ENCODE results near the gene LYZL1. TPM values are rescaled to one million over a fixed set of nuclear protein-coding genes. Genes with fewer than 3 reads are reported as not detected.
"Not testable (repeated sequence)": the region's sequence is repeated elsewhere in the genome, so short reads cannot be mapped to it uniquely, and the experiment has no call there.

Gene LYZL1
- total RNA-seq, 6 experiments from 2014 or later, result not detected

GRCh38 chr10:29304264-29304994 is 15.6 kb downstream of the LYZL1 start:
- DNase-seq (peak in 2 of 3 donors; percentile 30 to 72), ATAC-seq (peak; percentile 98 to 99 (median 99))
- TF ChIP-seq, protein P1, sequence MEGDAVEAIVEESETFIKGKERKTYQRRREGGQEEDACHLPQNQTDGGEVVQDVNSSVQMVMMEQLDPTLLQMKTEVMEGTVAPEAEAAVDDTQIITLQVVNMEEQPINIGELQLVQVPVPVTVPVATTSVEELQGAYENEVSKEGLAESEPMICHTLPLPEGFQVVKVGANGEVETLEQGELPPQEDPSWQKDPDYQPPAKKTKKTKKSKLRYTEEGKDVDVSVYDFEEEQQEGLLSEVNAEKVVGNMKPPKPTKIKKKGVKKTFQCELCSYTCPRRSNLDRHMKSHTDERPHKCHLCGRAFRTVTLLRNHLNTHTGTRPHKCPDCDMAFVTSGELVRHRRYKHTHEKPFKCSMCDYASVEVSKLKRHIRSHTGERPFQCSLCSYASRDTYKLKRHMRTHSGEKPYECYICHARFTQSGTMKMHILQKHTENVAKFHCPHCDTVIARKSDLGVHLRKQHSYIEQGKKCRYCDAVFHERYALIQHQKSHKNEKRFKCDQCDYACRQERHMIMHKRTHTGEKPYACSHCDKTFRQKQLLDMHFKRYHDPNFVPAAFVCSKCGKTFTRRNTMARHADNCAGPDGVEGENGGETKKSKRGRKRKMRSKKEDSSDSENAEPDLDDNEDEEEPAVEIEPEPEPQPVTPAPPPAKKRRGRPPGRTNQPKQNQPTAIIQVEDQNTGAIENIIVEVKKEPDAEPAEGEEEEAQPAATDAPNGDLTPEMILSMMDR (IDR thresholded peaks at IDR 0.05), result peak; percentile 68 to 91 (median 80)
- no peak for TF ChIP-seq POLR2A (IDR thresholded peaks at IDR 0.05)
- 11% methylated on average over 6 of the region's 6 CpGs for whole genome bisulfite sequencing (ENCODE audit: insufficient coverage, low coverage, low lambda C conversion rate, missing lambda C conversion rate)
- Histone ChIP-seq H3K36me3 (no peaks in the 10 kb centered on the region), H3K27me3 (no peaks in the 10 kb centered on the region), H3K9me3 (no peaks in the 10 kb centered on the region), H3K4me1 (peaks cover 0 to 6% (median 0%) of the 10 kb centered on the region in 4 donors), H3K4me3 (peak overlapping the region in 1 of 3 donors; percentile 33), H3K27ac (no peak overlapping the region)
- intact Hi-C loops (cut with DNase I), result no loop called here

GRCh38 chr10:29304995-29305335 is 16.1 kb downstream of the LYZL1 start:
- H3K4me1 ChIP-seq, result peaks cover 0 to 6% (median 0%) of the 10 kb centered on the region in 4 donors
- H3K36me3 ChIP-seq, result no peaks in the 10 kb centered on the region
- peak overlapping the region in 1 of 3 donors; percentile 33 for H3K4me3 ChIP-seq
- TF ChIP-seq, protein P1 (IDR thresholded peaks at IDR 0.05), result no peak
- 44% methylated on average over 2 of the region's 2 CpGs for WGBS (ENCODE audit: insufficient coverage, low coverage, low lambda C conversion rate, missing lambda C conversion rate)
- no peaks in the 10 kb centered on the region for H3K9me3 ChIP-seq
- intact Hi-C loops (cut with DNase I), result no loop called here
- no peak for ATAC-seq
- no peaks in the 10 kb centered on the region for H3K27me3 ChIP-seq
- no peak overlapping the region for H3K27ac ChIP-seq
- no peak for DNase-seq

DNA sequence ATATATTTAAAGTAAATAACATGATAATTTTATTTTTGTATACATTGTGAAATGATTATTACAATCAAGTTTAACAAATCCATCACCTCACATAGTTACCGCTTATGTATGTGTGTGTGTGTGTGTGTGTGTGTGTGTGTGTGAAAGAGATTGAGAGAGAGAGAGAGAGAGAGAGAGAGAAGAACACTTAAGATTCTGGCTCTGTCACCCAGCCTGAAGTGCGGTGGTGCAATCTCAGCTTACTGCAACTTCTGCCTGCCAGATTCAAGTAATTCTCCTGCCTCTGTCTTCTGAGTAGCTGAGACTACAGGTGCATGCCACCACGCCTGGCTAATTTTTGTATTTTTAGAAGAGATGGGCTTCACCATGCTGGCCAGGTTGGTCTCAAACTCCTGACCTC is 17.8 kb downstream of the LYZL1 start:
- Histone ChIP-seq H3K4me1 (peaks cover 0 to 6% (median 0%) of the 10 kb centered on the region in 4 donors), H3K27ac (no peak overlapping the region), H3K4me3 (no peak overlapping the region), H3K9me3 (no peaks in the 10 kb centered on the region), H3K36me3 (no peaks in the 10 kb centered on the region), H3K27me3 (no peaks in the 10 kb centered on the region)
- ATAC-seq, result no peak
- no peak for TF ChIP-seq POLR2A (IDR thresholded peaks at IDR 0.05)
- TF ChIP-seq, protein P1 (IDR thresholded peaks at IDR 0.05), result no peak
- intact Hi-C loops (cut with DNase I), result no loop called here
- no peak for DNase-seq
- WGBS (ENCODE audit: insufficient coverage, low coverage, low lambda C conversion rate, missing lambda C conversion rate), result 93% methylated on average over 1 of the region's 3 CpGs

GRCh38 chr10:29308142-29308541 is 19.3 kb downstream of the LYZL1 start:
- H3K27me3 ChIP-seq; H3K4me3 ChIP-seq; H3K9me3 ChIP-seq; DNase-seq; intact Hi-C loops (cut with DNase I); ATAC-seq; H3K36me3 ChIP-seq; H3K27ac ChIP-seq; H3K4me1 ChIP-seq: not testable (repeated sequence)
- WGBS (ENCODE audit: insufficient coverage, low coverage, low lambda C conversion rate, missing lambda C conversion rate), result 40% methylated on average over 2 of the region's 11 CpGs

DNA sequence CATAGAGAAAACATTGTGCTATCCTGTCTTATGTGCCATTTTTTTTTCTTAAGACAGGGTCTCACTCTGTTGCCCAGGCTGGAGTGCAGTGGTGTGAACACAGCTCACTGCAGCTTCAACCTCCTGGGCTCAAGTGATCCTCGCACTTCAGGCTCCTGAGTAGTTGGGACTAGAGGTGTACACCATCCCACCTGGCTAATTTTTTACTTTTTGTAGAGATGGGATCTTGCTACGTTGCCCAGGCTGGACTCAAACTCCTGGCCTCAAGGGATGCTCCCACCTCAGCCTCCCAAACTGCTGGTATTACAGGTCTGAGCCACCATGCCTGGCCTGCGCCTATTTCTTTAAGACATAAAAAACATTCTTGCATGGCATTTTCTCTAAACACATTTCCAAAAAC is 20.6 kb downstream of the LYZL1 start:
- intact Hi-C loops (cut with DNase I), result no loop called here
- Histone ChIP-seq H3K27ac (no peak overlapping the region), H3K9me3 (no peaks in the 10 kb centered on the region), H3K4me1 (peaks cover 0 to 6% (median 0%) of the 10 kb centered on the region in 4 donors), H3K4me3 (no peak overlapping the region), H3K36me3 (no peaks in the 10 kb centered on the region), H3K27me3 (no peaks in the 10 kb centered on the region)
- TF ChIP-seq, protein P1 (IDR thresholded peaks at IDR 0.05), result no peak
- no peak for TF ChIP-seq POLR2A (IDR thresholded peaks at IDR 0.05)
- DNase-seq, result no peak
- WGBS (ENCODE audit: insufficient coverage, low coverage, low lambda C conversion rate, missing lambda C conversion rate), result 87% methylated on average over 2 of the region's 3 CpGs
- no peak for ATAC-seq

DNA sequence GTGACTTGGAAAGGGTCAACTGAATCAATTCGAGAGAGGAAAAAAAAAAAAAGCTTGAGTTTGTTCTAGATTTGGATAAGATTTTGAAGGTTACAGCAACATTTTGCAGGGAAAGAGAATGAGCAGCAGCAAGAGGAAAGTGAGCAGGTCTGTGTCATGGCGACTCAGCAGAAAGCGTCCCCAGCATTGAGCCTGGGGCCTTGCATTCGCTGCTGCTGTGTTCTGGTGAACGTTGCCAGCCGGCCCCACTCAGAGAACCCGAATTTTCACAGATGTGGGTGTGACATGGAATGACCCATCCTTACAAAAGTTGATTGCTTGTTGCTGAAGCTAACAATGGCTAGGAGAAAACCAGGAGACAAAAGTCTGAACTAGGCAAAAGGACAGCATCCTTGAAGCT is 21.6 kb downstream of the LYZL1 start:
- intact Hi-C loops (cut with DNase I), result not testable (repeated sequence)
- 54% methylated on average over 6 of the region's 7 CpGs for WGBS (ENCODE audit: insufficient coverage, low coverage, low lambda C conversion rate, missing lambda C conversion rate)

More for the DNA sequence above, 21.6 kb downstream of the LYZL1 start:
- ATAC-seq, result peak in 1 of 4 donors; percentile 38
- H3K27me3 ChIP-seq, H3K9me3 ChIP-seq, H3K4me3 ChIP-seq, H3K4me1 ChIP-seq, H3K27ac ChIP-seq, DNase-seq, H3K36me3 ChIP-seq: not testable (repeated sequence)

Data from right lobe of liver (tissue), 6 donors.